Measurements from ENCODE around the gene NEDD1.

NEDD1 gene

DNA sequence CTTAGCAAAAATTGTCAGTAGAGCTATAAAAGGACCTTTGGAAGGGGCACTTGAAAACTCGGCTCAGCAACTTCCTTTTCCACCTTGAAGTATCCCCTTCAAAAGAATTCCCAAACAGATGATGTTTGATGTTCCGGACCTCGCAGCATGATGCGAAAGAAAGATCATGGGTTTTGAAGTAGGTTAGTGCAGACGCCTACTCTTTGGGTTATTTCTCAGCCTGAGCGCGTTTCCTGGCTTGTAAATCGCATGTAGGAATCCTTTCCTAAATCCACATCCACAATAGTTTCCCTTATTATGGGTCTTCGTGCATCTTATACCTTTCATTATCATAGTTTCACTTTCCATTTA lies 584 bp upstream of the NEDD1 start:
- DNase-seq, result no peak

DNA sequence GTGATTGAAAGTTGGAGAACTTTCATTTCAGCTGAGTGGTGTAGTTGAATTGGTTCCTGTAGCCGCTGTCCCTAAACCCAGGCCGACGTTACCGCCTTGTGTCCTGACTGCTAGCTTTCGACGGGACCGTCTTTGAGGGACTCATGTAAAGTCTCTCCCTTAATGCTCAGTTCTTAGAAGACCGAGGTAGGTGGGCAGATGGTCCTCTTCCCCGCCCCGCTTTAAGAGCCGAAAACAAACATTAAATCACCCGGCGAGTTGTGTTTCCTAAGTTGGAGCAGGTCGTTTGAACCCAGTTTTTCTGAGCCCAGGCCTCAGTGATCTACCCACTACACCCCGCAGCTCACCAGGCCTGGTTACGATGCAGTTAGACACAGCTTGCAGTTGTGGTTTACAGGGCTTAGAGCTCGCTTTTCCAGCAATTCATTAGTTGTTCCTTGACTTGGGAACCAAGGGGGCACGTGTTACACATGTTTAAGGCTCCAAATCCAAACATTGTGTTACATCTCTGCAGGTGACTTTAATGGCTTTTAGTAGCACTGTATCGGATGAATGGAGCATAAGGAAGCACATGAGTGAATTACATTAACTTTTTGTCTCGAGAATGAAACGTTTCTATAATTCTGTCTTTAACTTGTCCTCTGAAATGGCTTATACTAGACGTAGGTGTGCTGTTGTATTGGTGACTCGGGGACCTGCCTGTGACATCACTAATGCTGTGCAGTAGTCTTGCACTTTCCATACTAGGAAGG lies 790 bp downstream of the NEDD1 start:
- DNase-seq, result peak; percentile 31

DNA sequence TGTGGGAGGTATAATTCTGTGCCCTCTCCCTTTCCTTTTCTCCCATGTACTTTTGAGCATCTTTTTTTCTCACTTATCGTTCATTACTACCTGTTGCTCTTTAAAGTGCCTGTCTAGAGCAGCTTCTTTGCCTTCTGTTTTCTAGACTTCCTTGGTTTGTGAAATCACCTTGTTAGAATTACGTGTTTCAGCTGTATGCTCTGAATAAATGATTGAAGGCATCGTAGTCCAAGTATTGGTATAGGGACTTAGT lies 1.3 kb downstream of the NEDD1 start:
- no peak for DNase-seq

DNA sequence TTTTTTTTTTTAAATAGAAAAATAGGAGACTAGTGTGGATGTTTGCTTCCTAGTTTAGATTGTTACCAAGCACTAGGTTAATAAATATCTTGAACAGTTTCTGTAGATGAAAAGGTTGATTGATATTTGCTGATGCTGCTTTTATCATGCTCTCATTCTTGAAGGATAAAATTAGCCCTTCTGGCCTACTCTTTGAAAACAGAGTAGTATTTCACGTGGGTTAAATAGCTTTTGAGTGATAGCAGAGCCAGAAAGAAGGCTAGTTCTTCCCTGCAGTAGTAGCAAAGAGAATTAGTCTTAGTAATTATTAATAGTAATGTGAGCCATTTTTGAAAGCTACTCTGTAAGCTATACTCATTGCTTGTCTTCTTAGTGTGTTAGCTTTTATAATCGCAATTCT lies 5.2 kb downstream of the NEDD1 start:
- no peak for DNase-seq

DNA sequence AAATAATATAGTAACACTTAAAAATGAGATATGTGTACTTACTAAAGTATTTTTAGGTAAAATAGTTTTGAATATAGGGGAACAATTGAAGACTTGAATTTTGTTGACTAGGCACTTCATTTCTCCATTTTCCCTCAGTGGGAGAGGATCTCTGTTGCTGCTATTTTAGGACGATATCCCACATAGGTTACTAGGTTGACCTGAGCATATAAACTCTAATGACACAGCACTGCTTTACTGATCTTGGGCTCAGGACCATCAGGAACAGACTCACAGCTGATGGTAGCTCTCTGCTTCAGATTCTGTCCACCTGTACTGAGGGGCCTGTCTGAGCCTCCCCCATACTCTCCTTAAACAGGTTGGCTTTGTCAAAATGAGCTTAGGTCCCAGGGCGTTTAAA lies 5.9 kb downstream of the NEDD1 start:
- no peak for DNase-seq

DNA sequence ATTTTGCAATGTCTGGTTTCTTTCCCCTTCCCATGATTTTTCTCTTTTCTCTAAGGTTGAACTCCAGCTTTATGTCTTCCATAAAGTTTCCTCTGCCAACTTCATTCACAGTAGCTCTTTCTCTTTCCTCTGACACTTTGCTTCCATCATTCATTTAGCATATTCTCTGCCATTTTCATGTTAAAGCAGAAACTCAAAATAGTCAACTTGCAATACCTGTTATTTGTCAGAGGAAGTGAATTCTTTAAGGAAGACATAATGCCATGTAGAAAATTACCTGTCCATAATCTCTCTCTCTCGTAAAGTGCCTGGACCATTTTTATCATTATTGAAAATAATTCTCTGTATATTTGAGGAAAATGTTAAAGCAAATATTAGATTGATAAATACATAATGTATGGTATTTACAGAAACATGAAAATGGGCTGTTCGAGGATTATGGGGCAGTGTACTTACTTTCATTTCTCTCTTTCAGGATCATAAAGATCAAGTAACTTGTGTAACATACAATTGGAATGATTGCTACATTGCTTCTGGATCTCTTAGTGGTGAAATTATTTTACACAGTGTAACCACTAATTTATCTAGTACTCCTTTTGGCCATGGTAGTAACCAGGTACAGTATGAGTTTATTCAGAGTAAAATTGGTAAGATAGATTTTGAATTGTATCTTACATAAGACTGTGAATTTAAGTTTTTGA lies 12.6 kb downstream of the NEDD1 start:
- no peak for DNase-seq

DNA sequence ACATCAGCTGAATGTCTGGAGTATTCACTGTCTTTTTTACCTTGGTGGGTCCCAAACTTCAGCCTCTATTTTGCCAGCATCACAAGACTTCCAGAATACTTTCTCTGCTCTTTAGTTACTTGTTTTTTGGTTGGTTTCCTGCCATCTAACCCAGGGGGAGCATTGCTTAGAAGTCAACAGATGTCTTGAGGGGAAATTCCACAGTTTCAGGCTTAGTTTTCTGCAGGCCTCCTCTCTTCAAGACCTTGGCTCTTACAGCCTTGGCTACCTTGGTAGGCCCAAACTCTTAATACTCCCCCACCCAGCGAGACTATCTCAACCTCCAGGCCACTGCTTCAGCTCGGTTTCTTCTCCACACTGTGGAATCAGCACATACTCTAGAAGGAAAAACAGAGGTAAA lies 41.7 kb downstream of the NEDD1 start:
- no peak for DNase-seq

DNA sequence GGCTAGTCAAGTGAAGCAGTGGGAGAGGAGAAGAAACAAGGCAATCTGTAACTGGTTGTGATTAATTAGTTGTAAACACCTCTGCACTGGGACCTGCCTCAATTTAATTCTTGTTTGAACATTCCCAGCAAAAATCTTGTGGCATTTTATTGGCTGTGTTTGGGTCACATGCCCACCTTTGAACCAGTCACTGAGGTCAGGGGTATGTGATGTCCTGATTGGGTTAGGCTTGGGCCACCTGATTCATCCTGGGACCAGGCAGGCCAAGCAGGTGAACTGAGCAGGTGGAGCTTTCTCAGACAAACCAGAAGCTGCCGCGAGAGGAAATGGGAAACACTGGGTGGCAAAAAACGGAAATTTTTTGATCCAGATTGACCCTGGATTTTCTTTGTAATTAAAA lies 72.5 kb downstream of the NEDD1 start:
- no peak for DNase-seq

DNA sequence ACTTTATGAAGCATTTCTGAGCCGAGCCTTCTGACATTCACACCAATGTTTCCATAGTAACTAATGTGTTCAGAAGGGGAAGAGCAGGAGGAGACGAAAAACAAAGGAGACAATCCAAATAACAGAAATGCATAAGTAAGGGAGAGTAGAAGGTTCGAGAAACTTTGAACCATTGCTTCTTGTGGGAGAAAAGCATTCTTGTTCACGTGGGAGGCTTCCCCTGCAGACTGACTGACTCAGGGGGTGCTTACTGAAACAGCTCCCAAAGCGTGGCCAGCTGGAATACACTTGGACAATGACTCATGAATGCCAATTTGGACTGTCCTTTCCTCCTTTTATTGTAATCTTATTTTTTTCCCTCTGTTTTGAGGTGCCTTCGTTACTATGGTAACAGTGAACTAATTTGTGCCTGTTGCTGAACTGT lies 73.9 kb downstream of the NEDD1 start:
- no peak for DNase-seq

DNA sequence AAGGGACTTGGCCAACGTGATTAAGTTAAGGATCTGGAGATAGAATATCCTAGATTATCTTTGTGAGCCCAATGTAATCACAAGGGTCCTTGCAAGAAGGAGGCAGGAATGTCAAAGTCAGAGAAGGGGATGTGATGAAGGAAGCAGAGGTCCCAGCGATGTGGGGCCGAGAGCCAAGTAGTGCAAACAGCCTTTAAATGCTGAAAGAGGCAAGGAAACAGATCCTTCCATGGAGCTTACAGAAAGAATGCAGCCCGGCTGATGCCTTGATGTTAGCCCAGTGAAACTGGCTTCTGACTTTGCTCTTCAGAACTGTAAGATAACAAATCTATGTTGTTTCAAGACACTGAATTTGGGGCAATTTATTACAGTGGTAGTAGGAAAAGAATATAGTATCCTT lies 74.9 kb downstream of the NEDD1 start:
- DNase-seq, result no peak

DNA sequence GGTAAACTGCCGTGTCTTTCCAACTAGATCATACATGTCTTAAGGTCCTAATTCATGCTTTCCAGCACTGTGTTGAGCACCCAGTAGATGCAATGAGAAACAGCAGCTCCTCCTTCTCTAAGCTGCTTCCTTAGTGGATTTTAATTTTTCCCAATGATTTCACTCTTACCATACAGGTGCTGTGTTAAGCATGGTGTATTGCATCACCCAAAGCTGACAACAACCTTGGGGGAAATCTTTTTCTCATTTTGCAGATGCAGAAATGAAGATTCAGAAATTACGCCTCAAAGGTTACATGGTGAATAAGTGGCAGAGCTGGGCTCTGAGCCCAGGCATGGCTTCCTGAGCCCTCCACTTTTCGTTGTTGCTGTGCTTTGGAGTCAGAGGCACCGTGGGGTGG lies 75.6 kb downstream of the NEDD1 start:
- no peak for DNase-seq

DNA sequence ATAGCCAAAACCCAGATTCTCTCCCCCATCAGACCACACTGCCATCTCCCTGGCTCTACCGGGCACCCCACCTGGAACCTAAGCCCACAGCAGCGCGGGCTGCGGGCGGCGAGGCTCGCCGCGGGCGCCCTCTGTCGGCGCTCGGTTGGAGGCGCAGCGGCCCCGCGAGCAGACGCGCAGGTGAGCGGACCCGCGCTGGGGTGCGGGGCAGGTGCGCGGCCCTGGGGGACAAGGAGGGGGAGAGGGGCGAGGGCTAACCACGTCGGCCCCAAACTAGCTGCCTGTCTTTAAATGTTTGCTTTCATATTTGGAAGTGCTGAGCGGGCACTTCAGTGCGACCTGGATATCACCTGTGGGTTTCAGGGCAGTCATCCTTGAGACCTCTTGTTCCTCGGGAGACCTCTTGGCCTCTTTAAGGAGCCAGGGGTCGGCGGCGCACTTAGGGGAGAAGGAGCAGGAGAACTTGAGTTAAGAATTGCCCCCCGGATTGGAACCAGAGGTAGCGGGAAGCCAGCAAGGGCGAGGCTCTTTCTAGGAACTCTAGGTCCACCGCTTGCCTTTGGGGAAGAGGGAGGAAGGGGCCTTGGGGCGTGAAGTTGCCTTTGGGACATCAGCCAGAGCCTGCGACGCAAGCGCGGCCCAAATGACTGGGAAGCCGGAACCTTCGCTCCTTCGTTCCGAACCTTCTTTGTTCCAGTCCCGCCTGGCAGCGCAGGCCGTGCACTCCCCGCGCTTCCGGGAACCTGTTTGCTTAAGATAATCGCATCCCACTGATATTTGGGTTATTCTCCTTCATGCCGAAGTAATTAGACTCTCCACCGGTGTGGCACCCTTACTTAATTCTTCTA lies 78.7 kb downstream of the NEDD1 start:
- no peak for DNase-seq

DNA sequence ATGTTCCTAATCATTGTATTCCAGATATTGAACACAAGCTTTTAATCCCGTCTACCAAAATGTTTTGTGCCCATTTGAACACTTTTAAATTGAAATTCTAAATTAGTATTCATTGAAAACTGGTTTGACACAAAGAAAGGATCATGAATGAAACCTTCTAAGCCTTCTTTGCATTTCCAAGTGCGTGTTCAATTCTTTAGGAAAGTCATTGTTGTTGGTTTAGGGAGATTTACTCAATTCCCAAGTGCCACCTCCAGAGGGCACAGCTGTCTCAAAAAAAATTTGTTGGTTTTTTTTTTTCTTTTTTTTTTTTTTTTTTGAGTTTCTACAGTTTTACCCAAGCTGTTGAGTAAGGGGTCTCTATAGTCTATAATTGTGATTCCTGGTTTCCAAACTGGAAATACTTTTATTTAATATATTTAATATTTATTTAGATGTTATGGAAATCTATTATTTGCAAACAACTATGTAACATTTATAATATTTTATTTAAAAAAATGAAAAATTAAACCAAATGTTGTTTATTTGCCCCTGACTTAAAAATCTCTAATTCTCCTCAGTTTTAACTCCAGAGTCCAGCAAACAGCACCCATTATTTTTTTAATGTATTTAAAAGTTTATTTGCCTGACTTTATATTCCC lies 79.9 kb downstream of the NEDD1 start:
- peak; percentile 45 for DNase-seq

DNA sequence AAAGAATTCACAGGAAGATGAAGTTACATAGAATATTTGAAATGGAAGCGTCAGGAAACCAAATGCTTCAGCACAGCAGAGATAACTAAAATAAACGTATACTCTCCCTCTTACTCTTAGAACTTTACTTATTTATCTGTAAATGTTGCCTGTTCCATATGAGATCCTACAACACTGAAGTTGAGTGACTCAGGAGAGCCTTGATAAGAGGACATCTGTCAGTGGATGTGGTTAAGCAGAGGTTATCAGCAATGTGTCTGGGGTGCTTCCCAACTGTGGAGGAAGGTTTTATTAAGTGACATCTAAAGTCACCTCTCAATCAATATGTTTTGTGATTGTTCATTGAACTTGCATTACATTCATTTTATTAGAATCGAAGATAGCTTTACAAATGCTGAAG lies 81.9 kb downstream of the NEDD1 start:
- DNase-seq, result no peak

DNA sequence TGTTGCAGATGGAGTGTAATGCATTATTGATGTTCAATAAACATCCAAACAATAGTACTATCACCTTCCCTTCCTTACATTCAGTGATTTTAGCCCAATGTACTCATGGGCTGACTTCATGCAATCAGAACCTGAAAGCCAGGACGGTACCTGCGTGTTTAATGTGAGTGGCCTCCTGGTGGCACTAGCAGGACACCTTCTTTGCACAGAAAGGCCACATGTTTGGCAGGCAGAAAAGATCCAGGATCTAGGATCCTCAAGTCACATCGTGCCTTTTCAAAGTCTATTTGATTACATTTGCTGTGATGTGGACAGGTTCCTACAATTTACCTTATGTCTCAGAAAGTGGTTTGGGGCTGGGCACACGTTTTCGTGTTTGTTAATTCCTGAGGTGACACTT lies 82.9 kb downstream of the NEDD1 start:
- no peak for DNase-seq

DNA sequence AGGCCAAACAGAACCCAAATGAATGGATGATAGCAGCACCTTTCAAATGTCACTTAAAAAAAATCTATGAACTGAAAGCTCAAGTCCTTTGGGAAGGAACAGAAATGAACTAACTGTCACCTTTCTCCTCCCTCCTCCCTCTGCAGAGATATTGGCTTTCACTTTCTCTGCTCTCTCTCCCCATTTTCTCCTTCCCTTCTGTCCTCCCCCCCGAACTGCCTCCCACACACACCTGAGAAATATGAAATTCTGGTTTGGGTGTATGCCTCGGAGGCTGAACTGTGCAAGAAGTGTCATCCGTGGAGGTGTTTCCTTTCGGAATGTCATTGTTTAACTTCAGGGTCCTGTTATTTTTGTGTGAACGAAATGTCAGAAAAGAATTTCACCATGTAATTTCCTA lies 87.8 kb downstream of the NEDD1 start:
- DNase-seq, result no peak

DNA sequence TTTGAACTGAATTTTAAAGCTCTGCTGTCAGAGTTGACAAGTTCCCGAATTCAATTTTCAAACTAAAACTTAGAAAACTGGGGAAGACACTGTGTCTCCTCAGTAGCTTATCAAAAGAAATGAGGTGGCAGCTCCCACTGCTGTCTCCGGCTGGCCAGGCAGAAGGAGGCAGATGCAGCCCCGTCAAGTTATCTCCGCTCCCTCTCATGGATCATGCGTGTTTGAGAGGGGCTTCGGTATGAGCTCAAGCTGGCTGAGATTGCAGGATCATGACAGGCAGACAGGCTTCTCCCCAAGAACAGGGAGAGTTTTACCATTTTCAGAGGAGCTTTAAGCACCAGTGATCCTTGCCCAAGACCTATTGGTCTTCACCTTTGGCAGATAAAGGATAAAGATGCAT lies 88.8 kb downstream of the NEDD1 start:
- no peak for DNase-seq

DNA sequence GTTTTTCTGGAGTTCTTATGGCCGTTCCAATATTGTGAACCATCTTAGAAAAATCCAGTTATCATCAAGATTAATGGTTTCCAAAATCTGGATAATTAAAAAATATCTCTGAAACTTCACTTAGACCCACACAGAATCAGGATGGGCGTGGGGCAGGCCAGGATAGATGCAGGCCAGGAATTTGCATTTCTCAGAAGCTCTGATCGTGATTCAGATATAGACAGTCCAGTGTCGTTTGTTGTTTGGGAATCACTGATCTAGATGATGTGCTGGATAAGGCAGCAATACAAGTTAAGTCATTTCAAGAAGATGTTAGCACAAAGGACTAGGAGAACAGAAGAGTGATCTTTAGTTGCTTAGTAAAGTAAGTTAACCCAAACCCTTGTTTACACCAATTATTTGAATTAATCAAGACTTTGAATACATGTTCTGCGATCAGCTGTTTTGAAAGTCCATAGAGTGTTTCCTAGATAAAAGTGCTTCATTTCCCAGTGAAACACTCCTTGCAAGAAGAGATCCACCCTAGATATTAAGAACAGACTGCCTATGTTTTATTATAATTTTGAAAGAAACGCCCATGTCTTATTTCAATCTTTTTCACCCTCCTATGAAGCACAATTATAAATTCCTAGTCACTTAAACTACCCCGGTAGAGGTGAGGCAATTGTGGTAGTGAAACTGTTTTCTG lies 90.9 kb downstream of the NEDD1 start:
- no peak for DNase-seq

DNA sequence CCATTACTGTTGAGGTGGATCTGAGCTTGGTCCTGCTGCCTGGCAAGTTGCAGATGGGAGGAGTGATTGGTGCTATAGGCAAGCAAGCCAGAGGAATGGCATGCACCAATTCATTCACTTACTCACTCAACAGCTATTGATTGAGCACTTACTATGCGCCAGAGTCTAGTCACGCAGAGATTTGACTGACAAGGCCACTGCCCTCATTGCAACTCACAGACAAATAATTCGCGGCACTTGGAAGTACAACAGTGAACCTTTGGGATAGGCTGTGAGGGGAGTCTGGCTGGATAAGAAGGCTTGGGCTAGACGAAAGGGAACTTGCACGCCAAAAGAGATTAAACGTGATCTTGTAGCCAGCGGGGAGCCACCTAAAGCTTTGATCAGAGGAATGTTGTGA lies 96.2 kb downstream of the NEDD1 start:
- DNase-seq, result no peak
